Activated CD8-positive, alpha-beta memory T cell treated with anti-CD3 and anti-CD28 coated beads, Interleukin-2, amount 50 U/mL, for 24 hours (primary cell): ENCODE measurements around the gene ENGASE.

Experiments
- DNase-seq: peaks from one replicate; pipeline ENCODE4 v3.0.0-alpha.2; 2020; ENCODE audit errors: extremely low read depth

Gene ENGASE

GRCh38 chr17:79080349-79080748, 5.7 kb downstream of the ENGASE start:
- DNase-seq = no peak

GRCh38 chr17:79080761-79081290, 6.2 kb downstream of the ENGASE start:
- DNase-seq = no peak

GRCh38 chr17:79081571-79082276, 7.1 kb downstream of the ENGASE start:
- no peak for DNase-seq

GRCh38 chr17:79082311-79083190, 7.9 kb downstream of the ENGASE start:
- no peak for DNase-seq

GRCh38 chr17:79083191-79083971, 8.8 kb downstream of the ENGASE start:
- no peak for DNase-seq

- no peak for DNase-seq
These were observed 9.9 kb downstream of the ENGASE start for GRCh38 chr17:79084291-79085153.

- DNase-seq = no peak
These were observed 10.7 kb downstream of the ENGASE start for GRCh38 chr17:79085154-79085920.

- DNase-seq = no peak
These were observed 11.4 kb downstream of the ENGASE start for GRCh38 chr17:79085921-79086551.

GRCh38 chr17:79086609-79087427, 12.2 kb downstream of the ENGASE start:
- DNase-seq = no peak

- DNase-seq = peak; percentile 49
These were observed 13.0 kb downstream of the ENGASE start for GRCh38 chr17:79087428-79088143.

GRCh38 chr17:79088247-79088996, 13.8 kb downstream of the ENGASE start:
- no peak for DNase-seq

- no peak for DNase-seq
These were observed 14.3 kb downstream of the ENGASE start for GRCh38 chr17:79088997-79089328.

- no peak for DNase-seq
These were observed 15.3 kb downstream of the ENGASE start for GRCh38 chr17:79089720-79090442.

GRCh38 chr17:79090443-79091225, 16.0 kb downstream of the ENGASE start:
- no peak for DNase-seq

- DNase-seq = no peak
These were observed 16.6 kb downstream of the ENGASE start for GRCh38 chr17:79091226-79091670.

- no peak for DNase-seq
These were observed 17.9 kb downstream of the ENGASE start for GRCh38 chr17:79092567-79092966.
